Measurements from ENCODE around the gene ZNF322. TPM values are rescaled to one million over a fixed set of nuclear protein-coding genes. Genes with fewer than 3 reads are reported as not detected.

The ZNF322 gene
- total RNA-seq, 2 donors from 2014 or later = 19.5 to 23.6 TPM

- no peak for DNase-seq (ENCODE audit: low spot score)
- intact Hi-C loops (cut with DNase I) = no loop called here
Observed at GRCh38 chr6:26624557-26624956, 35.0 kb downstream of the ZNF322 start.

GRCh38 chr6:26623339-26623859, 36.1 kb downstream of the ZNF322 start:
- no peak for DNase-seq (ENCODE audit: low spot score)
- intact Hi-C loops (cut with DNase I) = no loop called here

- intact Hi-C loops (cut with DNase I) = no loop called here
- DNase-seq (ENCODE audit: low spot score) = no peak
Observed at GRCh38 chr6:26613689-26614683, 45.6 kb downstream of the ZNF322 start.

GRCh38 chr6:26613201-26613600, 46.3 kb downstream of the ZNF322 start:
- DNase-seq (ENCODE audit: low spot score) = no peak
- intact Hi-C loops (cut with DNase I) = no loop called here

GRCh38 chr6:26611599-26611998, 47.9 kb downstream of the ZNF322 start:
- DNase-seq (ENCODE audit: low spot score) = no peak
- intact Hi-C loops (cut with DNase I) = no loop called here

GRCh38 chr6:26609463-26609862, 50.1 kb downstream of the ZNF322 start:
- DNase-seq (ENCODE audit: low spot score) = no peak
- intact Hi-C loops (cut with DNase I) = no loop called here

- no peak for DNase-seq (ENCODE audit: low spot score)
Observed at GRCh38 chr6:26607434-26608230, 51.9 kb downstream of the ZNF322 start.

GRCh38 chr6:26604797-26605196, 54.7 kb downstream of the ZNF322 start:
- no peak for DNase-seq (ENCODE audit: low spot score)
- intact Hi-C loops (cut with DNase I) = no loop called here

More at GRCh38 chr6:26607434-26608230, 51.9 kb downstream of the ZNF322 start:
- intact Hi-C loops (cut with DNase I) = no loop called here

- intact Hi-C loops (cut with DNase I) = no loop called here
- no peak for DNase-seq (ENCODE audit: low spot score)
Observed at GRCh38 chr6:26604026-26604425, 55.5 kb downstream of the ZNF322 start.

- intact Hi-C loops (cut with DNase I) = no loop called here
Observed at GRCh38 chr6:26602262-26602661, 57.3 kb downstream of the ZNF322 start.

GRCh38 chr6:26600759-26601158, 58.8 kb downstream of the ZNF322 start:
- intact Hi-C loops (cut with DNase I) = no loop called here
- DNase-seq (ENCODE audit: low spot score) = no peak

More at GRCh38 chr6:26602262-26602661, 57.3 kb downstream of the ZNF322 start:
- DNase-seq (ENCODE audit: low spot score) = no peak

GRCh38 chr6:26599591-26599990, 60.0 kb downstream of the ZNF322 start:
- intact Hi-C loops (cut with DNase I) = loop anchor here in 1 of 2 donors (5.0 kb wide), 1 partner anchor 257 kb away; no protein-coding TSS in a partner anchor
- DNase-seq (ENCODE audit: low spot score) = no peak

GRCh38 chr6:26599134-26599533, 60.4 kb downstream of the ZNF322 start:
- intact Hi-C loops (cut with DNase I) = loop anchor here in 1 of 2 donors (5.0 kb wide), 1 partner anchor 257 kb away; no protein-coding TSS in a partner anchor
- no peak for DNase-seq (ENCODE audit: low spot score)

GRCh38 chr6:26598267-26598666, 61.3 kb downstream of the ZNF322 start:
- DNase-seq (ENCODE audit: low spot score) = no peak
- intact Hi-C loops (cut with DNase I) = loop anchor here in 1 of 2 donors (5.0 kb wide), 1 partner anchor 256 kb away; no protein-coding TSS in a partner anchor

GRCh38 chr6:26597821-26598220, 61.7 kb downstream of the ZNF322 start:
- DNase-seq (ENCODE audit: low spot score) = no peak
- intact Hi-C loops (cut with DNase I) = loop anchor here in 1 of 2 donors (5.0 kb wide), 1 partner anchor 256 kb away; no protein-coding TSS in a partner anchor

- intact Hi-C loops (cut with DNase I) = loop anchor here in 1 of 2 donors (5.0 kb wide), 1 partner anchor 255 kb away; no protein-coding TSS in a partner anchor
- no peak for DNase-seq (ENCODE audit: low spot score)
Observed at GRCh38 chr6:26597389-26597766, 62.2 kb downstream of the ZNF322 start.

GRCh38 chr6:26596579-26597388, 62.8 kb downstream of the ZNF322 start, which contains the start of gene ABT1:
TSS of gene ABT1 (plus strand) at chr6:26596953. CDS start at chr6:26596983, 30 bp downstream.
- intact Hi-C loops (cut with DNase I) = loop anchor here in 1 of 2 donors (5.0 kb wide), 1 partner anchor 254 kb away; no protein-coding TSS in a partner anchor
- peak; percentile 99 for DNase-seq (ENCODE audit: low spot score)

GRCh38 chr6:26595669-26596269, 63.8 kb downstream of the ZNF322 start:
- intact Hi-C loops (cut with DNase I) = loop anchor here in 1 of 2 donors (2.0 to 5.0 kb wide), 2 partner anchors 21 to 253 kb away; no protein-coding TSS in a partner anchor
- peak; percentile 97 for DNase-seq (ENCODE audit: low spot score)
